ENCODE measurements around the gene TTC9B.

The TTC9B gene

DNA sequence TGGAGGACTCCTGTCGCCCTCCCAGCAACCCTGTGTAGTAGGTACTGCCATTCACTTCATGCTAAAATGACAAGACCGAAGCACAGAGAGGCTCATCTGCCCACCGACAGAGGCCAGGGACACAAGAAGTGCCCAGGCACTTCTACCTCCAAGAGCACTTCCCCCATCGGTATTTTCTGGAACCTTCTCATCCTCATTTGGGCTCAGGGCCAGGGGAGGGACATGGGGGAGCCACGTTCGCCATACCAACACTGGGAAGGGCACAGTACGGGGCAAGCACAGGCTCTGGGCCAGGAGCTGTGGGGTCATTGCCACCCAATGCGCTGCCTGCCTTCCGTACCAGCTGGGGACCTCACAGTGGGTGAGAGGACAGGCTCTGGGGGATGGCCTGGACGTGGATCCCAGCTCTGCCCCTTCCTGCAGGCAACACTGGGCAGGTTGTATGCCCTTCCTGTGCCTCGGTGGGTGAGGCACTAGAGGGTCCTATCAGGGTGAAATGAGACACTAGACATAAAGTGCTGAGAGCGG, 29.6 kb upstream of the TTC9B start:
- no peak for ATAC-seq

DNA sequence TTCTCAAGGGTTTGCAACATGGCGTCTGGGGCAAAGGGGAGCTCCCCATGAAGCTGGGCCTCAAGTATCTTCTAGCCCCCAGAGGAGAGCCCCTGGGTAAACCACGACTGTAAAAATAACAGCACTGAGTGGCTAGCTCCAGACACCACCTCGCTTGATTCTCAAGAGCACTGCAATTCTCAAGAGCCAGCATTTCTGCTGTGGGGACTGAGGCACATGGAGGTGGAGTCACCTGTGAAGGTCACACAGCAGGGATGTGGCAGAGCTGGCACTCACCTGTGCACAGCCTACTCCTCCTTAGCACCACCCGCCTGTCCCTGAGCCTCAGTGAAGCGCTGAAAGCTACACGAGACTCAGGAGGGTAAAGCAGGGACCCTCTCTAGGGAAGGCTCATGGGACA, 29.0 kb upstream of the TTC9B start:
- ATAC-seq = no peak

DNA sequence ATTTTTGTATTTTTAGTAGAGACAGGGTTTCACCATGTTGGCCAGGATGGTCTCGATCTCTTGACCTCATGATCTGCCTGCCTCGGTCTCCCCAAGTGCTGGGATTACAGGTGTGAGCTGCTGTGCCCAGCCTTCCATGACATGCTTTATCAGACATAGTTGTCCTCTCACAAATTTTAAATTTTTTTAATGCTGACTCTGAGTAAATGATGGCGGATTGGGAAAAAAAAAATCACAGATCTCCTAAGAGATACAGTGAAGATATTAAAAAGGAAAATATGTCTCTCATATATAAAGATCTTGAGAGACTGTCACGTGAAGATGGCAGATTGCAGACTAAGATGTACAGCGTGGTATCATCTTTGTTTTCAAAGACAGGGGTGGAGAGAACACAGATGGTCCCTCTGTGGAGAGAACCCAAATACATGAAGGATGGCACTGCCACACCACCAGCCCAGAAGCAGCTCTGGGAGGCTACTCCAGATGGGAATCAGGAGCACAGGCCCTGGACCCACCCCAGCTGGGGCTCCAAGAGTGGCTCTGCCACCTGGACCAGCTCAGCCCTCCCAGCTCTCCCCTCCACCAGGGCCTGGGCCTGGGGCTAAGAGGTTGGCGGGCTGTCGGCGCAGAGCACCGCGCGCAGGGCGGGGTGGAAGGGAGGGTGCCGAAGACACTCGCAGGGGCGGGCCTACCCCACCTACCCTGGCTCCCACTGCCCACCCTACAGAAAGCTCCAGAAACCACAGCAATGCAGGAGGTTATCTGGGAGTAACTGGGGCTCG, 28.3 kb upstream of the TTC9B start:
- no peak for ATAC-seq

DNA sequence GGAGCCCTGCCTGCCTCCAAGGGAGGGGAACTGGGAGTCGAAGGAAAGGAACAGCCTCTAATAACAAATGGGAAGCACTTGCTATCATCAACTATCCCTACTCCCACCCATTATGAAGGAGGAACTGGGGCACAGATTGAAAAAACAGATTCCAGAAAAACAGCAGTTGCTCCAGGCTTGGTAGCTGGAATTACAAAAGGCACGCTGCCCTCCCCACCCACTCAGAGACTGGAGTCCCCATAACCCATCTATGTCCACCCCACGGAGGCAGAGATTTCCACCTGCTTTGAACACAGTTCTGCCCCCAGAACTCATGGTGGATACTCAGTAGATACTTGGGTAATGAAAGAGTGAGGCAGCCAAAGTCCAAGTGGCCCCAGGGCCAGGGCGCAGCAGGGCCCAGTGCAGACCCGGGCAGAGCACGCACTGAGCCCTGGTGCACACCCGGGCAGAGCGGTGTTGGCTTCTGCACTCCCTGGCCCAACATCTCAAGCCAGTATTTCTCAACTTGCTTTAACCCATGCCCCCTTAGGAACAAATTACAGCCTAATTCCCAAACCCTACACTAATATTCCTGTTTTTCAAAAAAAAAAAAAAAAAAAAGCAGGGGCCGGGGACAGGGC, 27.4 kb upstream of the TTC9B start:
- no peak for ATAC-seq

DNA sequence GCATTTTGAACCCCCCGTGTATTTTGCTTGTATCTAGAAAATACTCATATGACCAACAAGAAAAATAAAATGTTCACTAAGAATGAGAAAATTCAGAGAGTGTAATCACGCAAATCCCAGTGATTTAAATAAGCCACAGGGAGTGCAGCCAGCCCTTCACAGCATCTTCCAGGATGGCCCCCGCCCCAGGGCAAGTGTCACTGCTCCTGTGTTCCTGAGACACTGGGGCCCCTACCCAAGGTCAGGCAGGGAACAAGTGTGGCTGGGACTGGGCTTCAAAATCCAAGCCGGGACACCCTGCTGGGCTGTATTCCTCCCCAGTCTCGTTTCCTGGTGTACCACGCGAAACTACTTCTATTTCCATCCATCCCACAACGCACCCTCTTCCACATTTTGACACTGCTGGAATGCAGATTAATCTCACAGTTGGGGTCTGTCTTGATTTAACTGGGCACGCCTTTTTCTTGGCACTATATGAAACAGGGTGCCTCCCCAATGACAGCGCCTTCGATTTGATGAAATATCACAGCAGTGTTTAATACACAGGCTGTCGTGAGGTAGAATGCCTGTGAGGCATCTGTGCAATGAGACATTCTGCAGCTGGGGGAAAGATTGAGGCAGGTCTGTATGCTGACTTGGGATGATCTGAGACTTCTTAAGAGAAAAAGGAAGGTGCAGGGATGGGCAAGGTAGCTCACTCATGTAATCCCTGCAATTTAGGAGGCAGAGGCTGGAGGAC, 26.6 kb upstream of the TTC9B start:
- no peak for ATAC-seq

DNA sequence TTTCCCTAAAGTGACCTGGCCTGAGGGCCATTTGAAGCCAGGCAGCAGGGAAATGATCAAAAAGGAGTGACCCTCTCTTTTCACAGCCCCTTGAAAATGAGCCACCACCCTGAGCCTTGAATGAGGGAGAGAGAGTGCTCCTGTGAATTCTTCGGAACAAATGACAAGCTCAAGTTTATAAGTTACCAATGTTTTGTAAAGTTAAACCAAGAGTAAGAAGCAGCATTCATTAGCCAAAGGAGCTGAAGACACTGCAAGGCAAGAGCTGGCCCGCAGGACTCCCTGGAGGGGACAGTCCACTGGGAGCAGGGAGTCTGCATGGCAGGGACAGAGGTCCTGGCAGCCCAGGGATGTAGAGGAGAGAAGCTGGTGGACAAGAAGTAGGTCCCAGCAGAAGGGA, 25.0 kb upstream of the TTC9B start:
- ATAC-seq = no peak

DNA sequence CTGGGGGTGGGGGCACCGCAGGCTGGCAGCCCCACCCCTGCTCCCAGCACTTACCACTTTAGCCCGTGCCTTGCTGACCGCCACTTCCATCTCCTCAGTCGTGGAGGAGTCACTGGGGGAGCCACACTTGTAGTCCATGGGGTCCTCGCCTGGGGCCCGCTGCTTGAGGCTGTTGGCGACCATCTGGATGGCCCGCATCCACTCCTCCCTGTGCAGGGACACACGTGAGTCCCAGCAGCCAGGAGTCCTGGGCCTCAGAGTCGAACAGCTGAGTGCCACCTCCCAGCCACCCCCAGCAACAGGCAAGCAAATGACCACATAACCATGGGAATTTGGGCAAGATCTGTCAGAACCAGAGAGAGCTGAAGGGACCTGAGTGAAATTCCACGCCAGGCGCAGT, 24.3 kb upstream of the TTC9B start:
- no peak for ATAC-seq

DNA sequence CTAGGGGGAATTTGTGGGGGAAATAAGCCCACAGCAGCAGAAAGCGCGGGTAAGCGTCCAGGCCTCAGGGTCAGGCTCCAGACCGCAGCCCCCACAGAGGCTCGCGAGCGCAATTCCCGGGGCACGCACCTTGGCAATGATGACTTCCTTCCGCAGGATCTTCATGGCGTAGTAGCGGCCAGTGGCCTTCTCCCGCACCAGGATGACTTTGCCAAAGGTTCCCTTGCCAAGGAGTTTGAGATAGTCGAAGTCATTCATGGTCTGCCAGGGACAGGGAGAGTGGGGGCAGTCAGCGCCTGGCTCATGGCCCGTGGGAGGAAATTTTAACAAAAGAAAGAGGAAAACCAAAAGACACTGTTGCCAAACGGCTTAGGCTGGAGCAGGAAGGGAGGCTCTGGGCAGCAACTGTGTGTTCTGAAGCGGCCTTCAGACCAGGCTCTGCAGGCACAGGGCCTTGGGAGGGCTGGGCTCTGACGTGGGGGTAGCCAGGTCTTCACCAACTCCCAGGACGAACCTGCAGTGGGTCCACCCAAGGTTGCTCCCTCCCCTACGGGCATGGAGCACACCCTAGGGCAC, 23.7 kb upstream of the TTC9B start:
- no peak for ATAC-seq

DNA sequence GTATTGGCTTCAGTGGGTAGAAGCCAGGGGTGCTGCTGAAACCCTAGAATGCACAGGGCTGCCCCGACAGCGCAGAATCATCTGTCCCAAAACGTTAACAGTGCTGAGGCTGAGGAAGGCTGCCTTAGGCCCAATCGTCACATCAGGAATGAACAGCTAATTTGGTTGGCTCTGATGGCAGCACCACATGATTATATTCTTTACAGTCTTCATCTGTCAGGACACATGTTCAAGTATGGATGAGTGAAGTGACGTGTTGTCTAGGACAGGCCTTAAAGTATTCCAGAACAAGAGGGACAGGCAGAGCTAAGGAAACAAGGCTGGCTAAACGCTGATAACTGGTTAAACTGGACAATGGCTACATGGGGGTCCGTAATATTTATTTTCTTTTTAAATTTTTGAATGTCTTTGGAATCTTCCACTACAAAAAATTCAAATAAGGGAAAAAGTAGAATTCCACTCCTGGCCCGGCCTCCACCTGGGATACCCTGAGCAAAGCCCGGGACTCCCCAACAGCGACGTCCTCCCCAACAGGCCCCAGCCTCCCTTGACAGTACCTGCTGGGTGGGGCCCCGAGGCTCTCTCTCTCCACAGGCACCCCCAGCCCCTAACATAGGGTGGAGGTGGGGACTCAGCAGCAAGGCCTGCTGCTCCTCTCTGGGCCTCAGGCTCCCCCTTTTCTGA, 23.1 kb upstream of the TTC9B start:
- ATAC-seq = no peak

DNA sequence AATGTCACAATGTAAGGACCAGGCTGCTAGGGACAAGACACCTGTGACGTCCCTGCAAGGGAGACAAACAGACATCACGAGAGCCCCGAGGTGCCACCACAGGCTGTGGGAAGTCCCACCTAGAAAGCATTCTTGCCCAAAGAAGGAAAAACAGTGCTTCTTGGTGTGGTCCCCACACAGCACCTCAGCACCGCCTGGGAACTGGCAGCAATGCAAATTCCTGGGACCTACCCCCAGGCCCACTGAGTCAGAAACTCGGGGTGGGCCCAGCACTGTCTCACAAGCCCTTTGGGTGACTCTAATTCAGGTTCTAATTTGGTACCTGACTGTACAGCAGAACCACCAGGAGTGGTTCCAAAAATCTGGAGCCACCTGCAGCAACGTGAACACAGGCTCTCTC, 22.1 kb upstream of the TTC9B start:
- no peak for ATAC-seq

DNA sequence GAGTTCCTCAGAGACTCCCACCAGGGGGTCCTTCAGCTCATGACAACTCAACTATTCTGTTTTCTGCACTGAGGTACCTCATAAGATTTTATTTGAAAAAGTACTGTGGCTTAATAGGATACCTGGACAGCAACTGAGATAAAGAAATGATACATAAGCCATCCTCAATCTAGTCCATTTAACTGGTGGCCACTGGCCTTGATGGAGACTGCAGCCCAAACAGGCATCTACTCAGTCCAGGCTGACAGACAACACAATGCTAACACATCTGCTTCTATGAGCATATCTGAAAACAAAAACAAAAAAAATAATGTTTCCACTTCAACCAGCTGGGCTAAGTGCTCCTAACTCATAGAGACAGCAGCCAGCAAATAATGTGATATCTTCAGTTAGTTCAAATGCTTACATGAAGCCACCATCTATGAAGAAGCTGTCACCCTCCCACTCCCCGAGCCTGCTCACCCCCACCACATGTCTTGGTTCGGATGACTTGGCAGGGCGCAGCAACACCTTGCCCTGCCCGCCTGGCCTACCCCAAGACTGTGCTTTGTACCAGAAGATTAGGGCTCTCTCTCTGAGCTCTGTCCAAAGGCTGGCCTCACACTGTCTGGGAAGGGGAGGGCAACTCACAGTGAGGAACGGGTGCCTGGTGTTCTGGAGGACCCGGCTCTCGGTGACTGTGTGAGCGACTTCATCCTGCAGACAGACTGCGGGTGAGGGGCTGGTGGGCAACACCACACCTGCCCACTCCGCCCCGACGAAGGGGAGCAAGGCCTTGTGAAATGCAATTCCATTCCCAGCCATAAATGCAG, 21.4 kb upstream of the TTC9B start:
- no peak for ATAC-seq

DNA sequence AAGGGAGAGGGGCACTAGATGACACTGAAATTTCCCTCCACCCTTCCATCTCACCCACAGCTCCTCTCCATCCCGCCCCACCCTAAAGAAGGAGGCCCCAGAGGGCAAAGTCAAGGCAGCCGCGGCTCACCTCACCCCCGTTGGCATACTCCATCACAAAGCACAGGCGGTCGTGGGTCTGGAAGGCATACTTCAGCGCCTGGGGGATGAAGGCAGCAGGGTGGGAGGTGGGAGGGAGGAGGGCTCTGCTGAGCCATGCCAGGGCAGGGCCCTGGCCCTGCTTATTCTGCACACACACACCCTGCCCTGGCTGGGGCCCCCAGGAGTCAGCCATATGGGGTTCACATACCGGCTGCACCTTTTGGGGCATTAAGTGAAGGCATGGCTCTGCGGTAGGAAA, 20.6 kb upstream of the TTC9B start:
- ATAC-seq = no peak

DNA sequence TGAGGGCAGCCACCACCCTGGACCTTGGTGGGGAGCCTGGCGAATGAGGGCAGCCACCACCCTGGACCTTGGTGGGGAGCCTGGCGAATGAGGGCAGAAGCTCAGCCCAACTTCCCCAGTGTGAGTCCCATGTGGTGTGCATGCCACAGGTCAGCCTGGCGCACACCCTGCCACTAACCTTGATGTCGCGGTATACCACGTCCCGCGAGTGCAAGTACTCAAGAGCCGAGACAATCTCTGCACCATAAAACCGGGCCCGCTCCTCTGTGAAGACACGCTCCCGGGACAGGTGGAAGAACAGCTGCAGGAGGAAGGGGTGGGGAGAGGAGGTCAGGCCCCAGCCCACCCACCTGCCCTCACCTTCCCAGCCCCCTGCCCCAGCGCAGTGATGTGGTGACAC, 19.6 kb upstream of the TTC9B start:
- no peak for ATAC-seq

DNA sequence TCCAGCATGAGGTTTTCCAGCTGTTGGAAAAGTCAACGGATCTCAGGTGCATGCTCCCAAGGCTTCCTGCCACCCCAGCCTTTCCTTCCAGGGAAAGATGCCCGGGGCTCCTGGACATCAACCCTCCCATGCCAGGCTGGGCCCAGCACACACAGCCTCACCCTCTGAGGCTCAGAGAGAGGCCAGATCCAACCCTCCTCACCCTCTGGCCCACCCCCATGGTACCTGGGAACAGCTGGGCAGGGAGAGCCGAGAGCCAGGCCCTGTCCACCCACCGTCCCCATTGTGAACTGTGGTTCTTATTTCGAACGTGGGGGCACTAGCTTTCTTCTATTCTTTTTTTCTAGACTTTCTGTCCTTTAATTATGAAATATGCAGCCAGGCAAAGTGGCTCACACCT, 18.2 kb upstream of the TTC9B start:
- no peak for ATAC-seq

DNA sequence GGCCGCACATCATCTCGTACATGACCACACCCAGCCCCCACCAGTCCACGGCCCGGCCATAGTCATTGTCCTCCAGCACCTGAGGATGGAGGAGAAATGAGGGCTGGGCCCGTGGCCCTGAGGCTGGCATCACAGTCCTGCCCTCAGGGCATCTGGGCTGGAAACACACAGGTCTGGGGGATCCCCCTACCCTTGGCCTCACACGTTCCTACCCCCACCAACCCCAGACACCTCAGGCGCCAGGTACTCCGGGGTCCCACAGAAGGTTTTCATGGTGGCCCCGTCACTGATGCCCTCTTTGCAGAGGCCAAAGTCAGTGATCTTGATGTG, 17.8 kb upstream of the TTC9B start:
- ATAC-seq = no peak

DNA sequence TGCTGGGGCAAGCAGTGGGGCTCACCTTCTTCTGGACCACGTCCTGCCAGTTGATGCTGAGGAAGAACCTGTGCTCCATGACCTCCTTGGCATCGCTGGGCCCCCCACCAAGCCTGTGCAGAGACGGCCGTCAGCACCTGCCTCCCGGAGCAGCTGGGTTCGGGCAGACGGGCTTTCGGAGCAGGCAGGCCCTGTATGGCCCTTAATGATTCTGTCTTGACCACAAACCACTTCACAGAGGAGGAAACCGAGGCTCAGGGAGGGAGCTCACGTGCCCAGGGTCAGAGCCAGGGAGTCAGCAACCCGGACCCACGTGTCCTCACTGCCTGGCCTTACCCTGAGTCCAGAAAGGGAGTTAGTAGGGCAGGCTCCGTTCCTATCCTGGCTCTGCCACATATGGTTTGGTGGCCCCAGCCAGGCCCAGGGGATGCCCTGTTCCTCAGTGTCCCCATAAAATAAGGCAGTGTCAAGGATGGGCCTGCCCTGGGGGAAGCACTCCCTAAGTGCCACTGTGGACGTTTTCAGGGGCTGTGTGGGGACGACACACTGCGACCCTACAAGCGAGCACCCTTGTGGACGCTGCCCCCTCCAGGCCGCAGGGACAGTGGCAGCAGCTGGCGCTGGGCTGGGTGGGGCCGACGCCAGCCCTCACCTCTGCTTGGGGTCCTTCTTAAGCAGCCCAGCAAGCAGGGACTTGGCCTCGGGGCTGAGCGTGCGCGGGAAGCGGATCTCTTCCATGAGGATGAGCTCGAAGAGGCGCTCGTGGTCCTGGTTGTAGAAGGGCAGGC, 17.2 kb upstream of the TTC9B start:
- ATAC-seq = no peak

DNA sequence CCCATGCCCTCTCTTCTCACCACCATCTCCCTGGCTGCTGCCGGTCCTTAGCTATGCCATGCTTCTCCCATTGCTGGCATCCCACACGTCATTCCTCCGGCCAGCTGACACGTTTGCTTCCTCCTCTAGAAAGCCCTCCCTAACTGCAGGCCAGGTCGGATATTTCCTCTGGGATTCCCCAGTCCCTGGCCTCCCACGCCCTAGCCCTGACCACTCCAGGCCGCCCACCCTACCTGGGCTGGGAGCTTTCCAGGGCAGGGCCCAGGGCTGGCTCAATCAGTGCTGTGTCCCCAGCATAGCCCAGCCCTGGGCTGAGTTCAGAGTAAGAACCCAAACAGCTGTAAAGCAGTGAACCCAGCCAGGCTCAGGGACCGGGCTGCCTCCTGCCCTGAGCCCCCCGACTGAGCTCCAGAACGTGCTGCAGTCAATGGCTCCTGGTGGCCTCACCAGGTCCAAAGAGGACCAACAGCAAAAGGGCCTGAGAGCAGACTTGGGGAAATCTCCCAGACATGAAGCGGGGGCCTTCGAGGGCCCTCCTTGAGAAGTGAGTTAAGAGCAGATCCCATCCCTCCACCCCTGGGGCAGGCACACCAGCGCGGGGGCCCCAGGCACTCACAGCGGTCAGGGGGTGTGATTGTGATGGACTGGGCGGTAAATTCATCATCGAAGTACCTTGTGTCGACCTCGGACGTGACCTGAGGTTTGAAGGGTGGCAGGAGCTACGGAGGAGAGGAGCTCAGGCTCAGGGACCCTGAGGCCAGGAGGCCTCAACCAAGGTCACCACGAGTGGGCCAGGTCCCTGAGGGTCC, 16.4 kb upstream of the TTC9B start:
- no peak for ATAC-seq

DNA sequence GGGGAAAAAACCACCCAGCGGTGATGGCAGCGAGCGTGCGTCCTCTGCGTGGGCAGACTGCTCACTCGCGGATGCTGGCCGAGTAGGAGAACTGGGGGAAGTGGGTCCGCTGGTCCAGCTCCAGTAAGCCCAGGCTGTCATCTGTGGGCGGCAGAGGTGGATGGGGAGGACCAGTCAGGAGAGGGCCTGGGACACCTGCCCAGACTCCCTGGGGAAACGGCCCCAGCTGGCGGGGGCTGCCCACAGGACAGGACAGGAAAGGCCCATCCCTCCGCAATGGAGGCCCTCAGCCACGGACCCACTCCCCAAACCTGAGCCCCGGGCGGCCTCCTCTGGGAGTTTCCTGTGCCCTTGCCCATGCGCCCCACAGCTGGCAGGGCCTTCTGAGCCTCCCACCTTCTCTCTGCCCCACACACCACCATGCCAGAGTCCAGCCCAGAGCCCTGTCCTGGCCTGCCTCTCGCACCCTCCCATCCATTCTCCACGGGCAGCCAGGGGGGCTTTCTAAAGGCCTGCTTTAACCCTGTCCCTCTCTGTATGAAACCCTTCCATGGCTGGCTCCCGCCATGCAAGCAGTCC, 15.7 kb upstream of the TTC9B start:
- no peak for ATAC-seq

DNA sequence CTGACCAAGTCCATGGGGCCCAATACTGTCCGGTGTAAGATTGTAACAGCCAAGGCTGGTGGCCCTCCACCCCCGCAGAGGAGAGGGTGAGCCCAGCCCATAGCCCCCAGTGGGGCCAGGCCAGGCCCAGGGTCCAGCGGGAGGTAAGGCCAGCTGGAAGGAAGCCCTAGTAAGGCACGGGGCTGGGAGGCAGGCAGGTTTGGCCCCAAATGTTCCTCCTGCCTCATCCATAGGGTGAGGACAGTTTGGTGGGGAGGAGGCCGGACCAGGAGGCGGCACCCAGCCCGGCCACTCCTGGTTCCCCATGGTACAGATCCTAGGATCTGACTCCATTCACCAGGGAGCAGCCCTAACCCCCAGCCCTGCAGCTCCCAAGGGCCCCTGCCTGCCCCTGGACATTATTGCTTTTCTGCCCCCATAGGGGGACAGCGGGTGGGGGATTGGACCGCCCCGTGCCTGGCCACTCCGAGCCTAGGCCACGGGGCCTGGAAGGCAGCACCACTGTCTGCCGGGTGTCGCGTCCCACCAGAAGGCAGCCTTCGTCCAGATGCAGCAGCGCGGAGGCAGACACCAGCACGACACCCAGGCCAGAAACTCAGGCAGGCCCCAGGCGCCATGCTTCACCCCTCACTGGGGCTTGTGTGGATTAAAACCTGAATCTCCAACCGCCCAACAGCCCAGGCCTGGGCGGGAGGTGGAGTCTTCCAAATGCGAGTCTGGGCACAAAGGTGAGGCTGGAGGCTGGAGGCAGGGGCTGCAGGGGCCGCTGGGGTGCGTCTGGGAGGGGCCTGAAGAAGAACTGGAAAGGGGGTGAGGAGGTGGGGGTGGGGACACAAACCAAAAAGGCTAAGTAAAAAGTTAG, 15.0 kb upstream of the TTC9B start:
- ATAC-seq = no peak
